Measurements from ENCODE around the gene ART3.

The ART3 gene

DNA sequence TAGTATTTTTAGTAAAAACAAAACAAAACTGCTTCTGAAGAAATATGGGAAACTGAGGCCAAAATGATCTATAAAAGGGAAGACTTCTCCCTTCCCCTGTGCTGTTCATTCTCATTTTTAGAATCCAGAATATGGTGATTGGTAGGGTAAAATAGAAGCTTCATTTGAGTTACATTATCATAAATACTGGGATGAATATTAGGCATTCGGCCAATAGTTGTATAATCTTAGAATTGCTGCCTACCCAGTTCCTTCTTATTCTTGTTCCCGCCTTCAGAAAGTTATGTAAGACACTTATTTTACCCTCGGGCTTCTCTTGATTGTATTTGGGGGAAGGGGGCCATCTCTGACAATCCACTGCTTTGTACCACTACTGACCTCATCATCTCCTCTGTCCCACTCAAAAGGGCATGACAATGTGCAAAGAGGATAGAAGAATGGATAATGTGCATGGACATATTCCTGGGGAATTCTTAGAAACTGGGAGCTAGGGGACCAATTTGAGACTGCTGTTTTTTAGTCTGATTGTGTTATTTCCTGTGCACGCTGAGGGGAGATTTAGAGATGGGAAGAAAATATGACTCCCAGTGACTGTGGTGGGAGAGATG is 588 bp downstream of the ART3 start:
- DNase-seq = no peak

DNA sequence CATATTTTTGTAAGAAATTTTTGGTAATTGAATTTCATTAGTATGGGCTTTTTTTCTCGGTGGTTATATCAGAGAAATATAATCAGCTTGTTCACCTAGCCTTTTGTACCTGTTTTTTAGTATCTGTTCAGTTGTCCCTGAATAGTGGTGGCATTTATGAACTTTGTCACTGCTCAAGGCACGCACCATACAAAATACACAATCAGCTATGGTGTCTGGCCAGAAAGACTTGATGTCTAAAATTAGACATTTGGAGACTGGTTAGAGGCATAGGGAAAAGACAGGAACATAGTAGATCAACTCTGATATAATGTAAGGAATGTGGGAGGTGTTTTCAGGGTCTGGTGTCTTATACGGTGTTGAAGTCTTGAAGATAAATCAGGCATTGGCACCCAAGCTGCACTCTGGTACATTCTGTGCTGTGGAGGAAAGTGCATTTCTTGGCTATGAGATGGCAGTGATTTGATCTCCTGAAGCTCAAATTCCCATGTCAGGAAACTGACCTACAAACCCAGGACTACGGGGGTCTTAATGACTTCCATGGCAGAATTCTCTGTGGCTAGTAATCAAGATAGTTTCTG is 3.6 kb downstream of the ART3 start:
- no peak for DNase-seq

DNA sequence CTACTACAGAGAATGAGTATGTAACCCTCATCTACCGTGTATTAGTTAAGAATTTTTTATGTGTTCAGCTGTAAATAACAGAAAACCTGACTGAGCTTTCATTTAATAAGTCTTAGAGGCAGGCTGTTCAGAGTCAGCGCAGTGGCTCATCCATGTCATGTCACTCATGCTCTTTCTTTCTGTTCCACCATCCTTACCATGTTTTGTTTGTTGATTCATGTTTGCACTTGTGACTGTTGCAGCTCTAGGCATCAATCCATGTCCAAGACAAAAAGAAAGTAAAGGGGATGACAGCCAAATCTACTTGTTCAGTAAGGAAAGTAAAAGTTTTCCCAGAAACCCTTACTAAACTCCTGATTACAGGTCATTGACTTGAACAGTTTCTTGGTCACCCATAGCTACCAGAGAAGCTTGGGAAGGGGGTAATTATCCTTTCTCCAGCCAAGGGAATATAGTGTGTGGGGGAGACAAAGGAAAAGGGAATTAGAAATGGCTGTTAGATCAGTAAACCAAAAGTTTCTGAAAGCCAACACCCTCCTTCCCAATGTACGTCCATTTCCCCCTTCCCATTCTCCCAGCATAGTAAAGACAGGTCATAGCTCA is 9.0 kb downstream of the ART3 start:
- DNase-seq = no peak

DNA sequence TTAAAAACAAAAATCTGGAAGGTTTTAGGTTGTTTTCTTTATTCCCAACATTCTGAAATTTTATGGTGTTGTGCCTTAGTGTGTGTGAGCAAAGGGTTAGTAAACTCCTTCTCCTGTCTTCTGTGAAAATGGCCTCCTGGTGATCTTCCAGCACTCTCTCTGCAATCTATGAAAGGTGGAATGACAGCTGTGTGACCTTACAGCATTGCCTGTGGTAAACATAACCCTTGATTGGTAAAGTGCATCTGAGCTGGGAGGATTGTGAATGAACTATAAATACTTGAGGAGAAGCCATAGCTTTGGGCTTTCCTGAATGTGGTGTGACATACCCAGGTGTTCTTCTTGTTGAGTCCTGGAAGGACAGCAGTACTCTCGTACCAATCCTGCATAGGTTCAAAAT is 10.0 kb downstream of the ART3 start:
- no peak for DNase-seq

DNA sequence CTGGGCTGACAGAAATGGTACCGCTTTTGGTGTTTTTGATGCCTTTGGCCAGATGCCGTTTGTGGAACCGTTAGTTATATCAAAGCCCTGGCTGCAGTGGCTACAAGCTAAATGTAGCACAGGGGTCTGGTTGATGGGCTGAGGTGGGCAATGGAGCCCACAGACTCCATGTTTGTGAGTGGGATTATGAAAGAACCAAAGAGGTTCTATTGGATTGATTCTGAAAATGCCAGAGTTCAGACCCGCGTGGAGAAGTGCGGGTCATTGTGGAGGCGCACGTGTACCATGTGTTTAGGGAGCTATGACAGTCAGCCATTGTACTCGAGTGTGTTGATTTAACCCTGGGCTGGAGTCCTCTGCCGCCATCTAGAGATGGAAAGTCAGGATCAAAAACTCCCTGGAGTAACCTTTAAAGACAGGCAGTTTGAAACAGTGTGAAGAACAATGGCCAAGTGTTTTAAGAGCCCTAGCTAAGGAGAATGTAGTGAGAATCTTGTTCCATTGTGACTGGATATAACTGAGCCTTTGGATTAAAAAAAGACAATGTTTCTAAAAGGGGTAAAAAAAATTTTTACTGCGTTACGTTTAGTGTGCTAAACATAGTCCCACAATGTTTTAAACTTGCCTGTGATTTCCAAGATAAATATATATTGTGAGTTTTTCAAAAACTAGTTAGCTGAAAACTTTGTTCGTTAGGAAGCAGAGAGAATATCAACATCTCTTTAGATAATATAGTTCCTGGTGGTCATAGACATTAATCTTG is 12.7 kb downstream of the ART3 start:
- DNase-seq = peak; percentile 9

DNA sequence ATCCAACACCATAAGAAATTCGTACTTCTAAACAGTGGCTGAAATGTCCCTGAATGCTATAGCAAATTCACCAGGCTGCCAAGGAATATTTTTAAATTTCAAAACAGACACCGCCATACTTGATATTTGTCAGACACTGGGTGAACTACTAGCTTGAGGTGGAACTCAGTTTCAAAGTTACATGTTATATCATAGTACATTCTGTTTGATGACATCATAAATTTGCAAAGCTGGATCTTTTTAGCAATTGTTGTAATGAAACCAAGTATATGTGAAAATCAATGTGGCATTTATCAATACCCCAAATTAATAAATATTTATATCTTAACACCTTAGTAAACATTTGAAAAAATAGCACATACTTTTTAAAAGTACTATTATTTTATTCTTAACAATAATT is 14.2 kb downstream of the ART3 start:
- DNase-seq = no peak

DNA sequence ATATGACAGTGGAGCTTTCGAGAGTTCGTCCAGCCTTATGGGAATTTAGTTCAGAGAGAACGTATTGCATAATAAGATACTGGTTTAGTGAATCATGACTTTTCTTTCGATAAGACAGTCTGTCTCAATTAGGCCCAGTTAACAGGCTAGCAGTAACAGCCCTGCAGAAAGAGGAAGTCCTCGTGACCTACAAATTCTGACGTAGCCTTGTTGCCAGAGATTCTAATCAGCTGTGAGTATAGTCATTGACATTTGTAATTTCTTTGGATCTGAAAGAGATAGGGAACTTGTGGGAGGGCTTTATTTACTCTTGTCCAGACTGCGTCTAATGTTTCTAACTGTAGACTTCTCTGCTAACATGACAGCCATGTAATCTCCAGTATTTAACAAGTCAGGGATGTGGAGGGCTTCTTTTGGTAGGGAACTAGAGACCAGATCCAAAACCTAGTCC is 15.8 kb downstream of the ART3 start:
- DNase-seq = peak; percentile 9

DNA sequence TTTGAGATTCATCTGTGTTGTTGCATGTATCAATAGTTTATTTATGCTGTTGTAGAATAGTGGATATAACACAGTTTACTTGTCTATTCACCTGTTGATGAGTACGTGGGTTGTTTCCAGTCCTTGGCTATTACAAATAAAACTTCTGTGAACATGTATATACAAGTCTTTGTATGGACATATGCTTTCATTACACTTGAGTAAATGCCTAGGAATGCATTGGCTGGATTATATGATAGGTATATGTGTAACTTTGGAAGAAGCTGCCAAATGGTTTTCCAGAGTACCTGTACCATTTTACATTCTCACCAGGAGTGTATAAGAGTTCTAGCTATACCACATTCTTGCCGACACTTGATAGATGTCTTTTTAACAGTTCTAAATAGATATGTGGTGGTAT is 16.5 kb downstream of the ART3 start:
- no peak for DNase-seq

DNA sequence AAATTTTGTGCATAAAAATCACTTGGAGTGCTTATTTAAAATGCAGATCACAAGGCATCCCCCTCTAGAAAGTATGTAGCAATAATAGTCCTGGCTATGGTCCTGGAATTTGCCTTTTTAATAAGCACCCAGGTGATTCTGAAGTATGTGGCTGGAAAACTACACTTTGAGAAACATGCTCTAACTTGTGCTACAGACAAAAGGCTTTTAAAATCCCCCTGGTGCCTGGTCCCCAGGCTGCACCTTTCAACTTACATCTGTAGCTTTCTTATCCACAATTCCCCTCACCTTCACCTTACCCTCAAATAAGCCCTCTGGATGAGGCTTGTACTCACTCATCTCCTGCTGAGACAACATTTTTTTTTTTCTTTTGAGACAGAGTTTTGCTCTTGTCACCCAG is 21.1 kb downstream of the ART3 start:
- DNase-seq = no peak

DNA sequence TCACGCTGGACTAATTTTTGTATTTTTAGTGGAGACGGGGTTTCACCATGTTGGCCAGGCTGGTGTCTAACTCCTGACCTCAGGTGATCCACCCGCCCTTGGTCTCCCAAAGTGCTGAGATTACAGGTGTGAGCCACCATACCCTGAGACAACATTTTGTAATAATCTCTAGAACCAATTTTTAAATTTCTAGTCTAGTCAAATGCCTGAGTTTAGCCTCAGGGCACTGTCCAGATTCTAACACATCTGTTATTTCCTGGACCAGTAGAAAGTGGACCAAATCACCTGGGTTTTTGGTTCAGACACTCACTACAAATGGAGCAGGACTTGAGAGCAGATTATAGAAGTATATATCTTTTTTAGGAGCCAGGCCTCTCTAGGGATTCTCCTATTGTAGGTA is 21.6 kb downstream of the ART3 start:
- no peak for DNase-seq

DNA sequence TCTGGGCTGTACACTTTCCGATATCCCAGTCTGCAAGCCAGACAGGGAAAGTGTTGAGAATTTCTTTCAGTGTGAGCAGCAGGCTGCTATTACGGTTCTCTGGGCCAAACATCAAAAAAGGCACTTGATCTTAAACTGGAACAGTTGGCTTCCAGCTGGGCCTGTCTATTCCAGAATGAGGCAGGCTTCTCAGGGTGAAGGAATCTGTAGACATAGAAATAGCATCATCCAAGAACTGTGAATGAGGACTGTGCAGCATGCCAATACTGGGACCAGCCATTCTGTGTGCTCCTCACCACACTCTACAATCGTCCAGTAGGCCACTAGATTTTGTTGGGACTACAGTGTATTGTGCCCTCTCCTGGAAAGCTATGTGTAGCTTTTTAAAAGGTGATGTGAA is 31.1 kb downstream of the ART3 start:
- DNase-seq = no peak

DNA sequence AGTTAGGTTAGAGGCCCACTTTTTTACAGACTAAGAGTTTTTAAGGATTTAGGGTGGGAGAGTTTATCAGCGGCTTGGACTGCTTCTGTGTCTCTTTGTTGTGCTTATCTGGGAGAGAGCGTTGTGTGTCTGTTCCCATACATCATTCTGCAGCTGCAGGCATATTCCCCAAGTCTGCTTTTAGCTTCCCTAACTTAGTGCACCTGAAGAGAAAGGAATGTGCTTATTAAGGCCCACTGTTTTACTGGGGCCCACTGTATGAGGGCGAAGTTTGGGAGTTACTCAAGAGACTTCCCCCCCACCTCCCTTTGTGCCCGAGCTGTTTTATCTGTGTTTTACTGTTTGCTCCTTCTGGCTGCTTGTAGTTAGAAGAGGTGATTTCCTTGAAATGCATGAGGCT is 31.9 kb downstream of the ART3 start:
- DNase-seq = no peak

DNA sequence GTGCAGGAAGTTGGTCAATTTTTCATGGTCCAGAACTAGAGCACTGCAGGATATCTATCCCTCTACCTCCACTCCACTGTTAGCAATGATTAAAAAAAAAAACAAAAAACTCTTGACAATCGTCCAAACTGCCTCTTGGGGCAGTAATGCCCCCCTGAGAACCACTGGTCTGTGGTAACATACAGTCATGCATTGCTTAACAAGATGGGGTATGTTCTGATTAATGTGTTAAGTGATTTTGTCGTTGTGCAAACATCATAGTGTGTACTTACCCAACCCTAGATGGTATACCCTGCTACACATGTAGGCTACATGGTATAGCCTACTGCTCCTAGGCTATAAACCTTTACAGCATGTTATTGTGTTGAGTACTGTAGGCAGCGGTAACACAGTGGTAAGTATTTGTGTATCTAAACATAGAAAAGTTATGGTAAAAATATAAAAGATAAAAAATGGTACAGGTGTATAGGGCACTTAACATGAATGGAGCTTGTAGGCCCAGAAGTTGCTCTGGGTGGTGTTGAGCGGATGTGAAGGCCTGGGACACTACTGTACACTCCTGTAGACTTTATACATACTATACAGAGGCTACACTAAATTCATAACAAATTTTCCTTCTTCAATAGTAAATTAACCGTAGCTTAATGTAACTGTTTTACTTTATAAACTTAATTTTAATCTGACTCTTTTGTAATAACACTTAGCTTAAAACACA is 34.1 kb downstream of the ART3 start:
- DNase-seq = no peak

DNA sequence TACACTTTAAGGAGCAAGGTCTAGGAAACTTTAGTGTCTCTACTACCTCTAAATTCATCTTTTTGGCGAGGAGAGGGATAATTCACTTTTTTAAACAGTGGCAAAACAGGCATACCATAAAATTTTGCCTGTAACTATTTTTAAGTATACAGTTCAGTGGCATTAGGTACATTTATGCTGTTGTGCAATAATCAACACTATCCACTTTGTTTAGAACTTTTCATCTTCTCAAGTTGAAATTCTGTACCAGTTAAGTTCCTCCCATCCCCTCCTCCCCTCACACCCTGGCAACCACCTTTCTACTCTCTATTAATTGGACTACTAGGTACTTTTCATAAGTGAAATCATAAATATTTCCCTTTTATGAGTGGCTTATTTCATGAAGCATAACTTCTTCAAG is 42.3 kb downstream of the ART3 start:
- no peak for DNase-seq

DNA sequence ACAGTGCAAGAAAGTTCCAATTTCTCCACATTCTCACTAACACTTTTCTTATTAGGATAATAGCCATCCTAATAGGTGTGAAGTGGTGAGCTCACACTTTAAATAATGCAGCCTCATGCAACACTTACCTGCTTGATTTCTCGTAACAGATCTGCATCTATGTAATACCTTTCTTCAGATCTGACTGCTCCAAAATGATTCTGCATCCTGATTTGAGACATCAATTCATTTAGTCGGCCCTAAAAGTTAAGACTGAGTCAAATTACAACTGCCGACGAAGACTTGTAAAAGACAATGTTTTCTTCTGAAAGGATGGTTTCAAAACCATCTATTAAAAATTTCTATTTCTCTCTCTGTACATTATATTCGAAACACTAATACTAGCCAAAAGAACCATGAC is 43.0 kb downstream of the ART3 start:
- no peak for DNase-seq

DNA sequence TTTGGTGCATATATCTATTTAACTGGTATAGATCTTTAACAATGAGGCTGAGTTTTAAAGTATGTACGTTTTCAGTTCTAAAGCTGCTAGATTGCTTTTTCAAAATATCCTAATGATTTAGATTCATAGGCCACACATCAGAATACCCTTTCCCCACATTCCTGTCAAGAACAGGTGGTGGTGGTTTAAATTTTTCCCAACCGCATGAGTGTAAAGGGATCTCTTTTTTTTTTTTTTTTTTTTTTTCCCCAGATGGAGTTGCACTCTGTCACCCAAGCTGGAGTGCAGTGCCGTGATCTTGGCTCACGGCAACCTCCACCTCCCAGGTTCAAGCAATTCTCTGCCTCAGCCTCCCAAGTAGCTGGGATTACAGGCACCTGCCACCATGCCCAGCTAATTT is 45.7 kb downstream of the ART3 start:
- no peak for DNase-seq

DNA sequence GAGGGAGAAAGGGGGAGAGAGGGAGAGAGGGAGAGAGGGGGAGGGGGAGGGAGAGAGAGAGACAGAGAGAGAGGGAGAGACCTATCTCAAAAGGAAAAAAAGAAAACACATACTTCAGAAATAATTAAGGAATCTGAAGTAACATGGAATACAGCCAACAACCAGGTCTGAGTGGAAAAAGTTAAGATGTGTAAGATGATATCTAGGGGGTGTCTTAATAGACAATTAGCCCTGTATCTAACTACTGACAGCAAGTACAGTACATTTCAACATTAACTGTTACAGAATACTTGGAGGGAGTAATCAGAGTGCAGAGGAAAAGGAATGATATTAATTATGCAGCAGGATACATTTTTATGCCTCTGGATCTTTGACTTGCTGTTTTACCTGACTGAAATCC is 51.3 kb downstream of the ART3 start:
- no peak for DNase-seq

DNA sequence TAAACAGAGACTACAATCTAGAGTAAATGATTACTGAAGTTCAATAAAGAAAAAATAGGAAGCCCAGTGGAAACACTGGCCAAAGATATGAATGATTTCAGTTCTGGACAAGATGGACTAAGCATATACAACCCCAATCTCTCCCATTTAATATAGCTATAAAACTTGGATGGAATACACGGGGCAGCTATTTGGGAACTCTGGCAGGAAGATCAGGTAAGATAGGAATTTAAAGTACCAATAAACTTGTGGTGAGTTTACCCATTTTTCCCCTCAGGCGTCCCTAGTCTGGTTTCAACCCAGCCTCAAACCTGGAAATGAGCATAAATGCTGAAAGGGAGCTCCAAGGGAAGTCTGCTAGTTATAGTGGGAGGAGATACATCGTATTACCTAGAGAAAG is 53.2 kb downstream of the ART3 start:
- no peak for DNase-seq

DNA sequence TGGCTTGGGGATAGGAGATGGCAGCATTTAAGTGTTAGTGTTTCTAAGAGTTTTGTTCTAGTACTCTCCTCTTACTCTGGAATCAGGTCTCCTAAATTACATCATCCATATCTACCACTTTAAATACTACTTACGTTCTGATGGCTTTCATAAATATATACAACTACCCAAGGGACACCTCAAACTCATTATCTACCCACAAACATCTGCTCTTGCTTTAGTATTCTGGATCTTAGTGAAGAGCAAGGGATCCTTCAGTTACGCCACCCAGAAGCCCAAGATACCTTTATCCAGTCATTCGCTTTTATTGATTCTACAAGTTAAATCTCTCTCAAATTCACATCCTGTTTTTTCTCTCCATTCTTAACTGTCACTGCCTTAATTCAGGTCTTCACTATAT is 66.7 kb downstream of the ART3 start:
- DNase-seq = no peak

DNA sequence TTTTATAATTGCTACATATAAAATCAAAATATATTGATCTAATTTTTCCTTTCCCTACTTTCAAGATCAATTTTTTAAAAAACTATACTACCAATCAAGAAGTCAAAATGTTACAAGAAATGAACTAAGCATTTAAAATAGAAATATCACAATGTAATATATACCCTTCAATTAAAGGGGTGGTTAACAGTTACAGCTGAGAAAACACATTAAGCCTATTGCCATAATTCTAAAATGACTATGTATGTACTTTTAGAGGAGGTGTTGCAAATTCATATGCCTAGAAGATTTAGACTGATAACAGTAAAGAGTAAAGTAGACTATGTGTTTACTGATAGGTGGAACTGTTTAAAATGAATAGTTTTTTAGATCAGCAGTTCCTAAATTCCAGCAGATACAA is 70.0 kb downstream of the ART3 start:
- no peak for DNase-seq

DNA sequence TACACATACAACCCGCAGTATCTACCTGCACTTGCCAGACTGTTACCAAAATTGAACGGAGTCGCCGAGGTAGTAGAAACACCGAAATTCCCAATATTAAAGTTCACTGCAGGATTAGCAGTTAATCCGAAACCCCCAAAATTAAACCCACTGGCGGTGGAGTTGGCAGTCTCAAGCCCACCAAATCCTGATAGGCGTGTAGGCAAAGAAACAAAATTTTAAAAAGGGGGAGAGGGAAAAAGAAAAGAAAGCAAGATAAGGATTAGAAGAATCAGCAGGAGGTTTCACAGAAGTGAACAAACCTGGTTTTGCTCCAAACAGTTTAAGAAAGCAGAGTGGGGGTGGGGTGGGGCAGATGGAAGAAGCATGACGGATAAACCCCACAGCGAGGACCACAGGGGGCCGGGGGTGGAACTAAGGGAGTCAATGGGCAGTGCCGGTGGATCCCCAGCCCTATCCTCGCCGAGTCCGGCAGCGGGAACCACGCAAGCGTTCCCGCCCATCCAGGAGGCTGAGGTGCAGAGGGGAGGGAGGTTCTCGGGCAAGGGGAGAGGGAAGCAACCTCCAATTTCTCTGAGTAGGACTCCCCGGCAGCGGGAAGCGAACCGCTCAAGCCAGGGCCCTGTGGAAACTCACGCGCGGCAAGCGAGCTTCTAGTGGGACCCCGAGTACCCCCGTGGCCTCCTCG is 73.1 kb downstream of the ART3 start:
- peak; percentile 38 for DNase-seq

DNA sequence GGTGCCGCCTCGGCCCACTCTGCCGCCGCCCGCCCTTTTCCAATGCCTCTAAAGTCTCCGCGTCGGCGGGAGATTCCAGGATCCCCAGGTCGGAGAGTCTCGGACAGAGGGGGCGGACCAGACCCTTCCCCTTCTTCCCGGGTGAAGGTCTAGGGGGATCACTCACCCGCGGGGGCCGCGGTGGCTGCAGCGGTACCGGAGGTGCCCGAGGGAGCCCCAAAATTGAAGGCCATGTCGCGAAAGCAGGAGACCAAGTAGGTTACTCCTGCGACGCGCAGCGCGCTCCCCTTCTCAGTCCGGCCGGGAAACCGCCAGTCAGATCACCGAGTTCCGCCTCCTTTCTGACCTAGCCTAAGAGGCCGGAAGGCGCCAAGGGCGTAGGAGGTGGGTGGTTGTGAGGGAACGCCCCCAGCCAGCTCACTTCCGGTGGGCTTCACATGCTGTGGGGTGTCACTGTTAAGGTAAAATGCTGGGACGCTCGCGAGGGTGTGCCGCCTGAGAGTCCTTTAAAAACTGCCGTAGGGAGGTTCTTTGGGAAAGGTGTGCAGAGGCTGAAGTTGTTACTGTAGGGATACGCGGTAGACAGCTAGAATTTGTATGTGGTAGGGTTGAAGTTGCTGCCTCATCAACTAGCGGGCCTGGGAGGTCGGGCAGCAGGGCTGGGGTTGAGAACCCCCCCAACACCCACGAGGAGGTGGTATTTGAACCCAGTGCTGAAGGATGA is 73.8 kb downstream of the ART3 start, which contains the start of gene NUP54:
Gene NUP54 (minus strand): TSS at position 256 of the 724 bp plus-strand sequence. CDS start 23 bp downstream, at position 233.
- peak; percentile 93 for DNase-seq

Measured in amniotic stem cell (primary cell).